CD4-positive, alpha-beta T cell treated with Interleukin-15 for 1 hour (primary cell): ENCODE measurements around the gene MAD1L1.
"Not testable (repeated sequence)": the region's sequence is repeated elsewhere in the genome, so short reads cannot be mapped to it uniquely, and the experiment has no call there.

Experiments used
- DNase-seq: peaks from one replicate; pipeline ENCODE4 v3.0.0-alpha.2; 2020

MAD1L1 gene

GRCh38 chr7:2080477-2080876, 152.3 kb downstream of the MAD1L1 start:
- DNase-seq = no peak

GRCh38 chr7:2080060-2080387, 152.7 kb downstream of the MAD1L1 start:
- DNase-seq = no peak

GRCh38 chr7:2079332-2080059, 153.2 kb downstream of the MAD1L1 start:
- no peak for DNase-seq

- DNase-seq = no peak
Measured at GRCh38 chr7:2078899-2079298, 153.8 kb downstream of the MAD1L1 start.

GRCh38 chr7:2076649-2077064, 156.1 kb downstream of the MAD1L1 start:
- DNase-seq = peak; percentile 28

GRCh38 chr7:2075811-2076210, 156.9 kb downstream of the MAD1L1 start:
- no peak for DNase-seq

- DNase-seq = no peak
Measured at GRCh38 chr7:2074691-2075090, 158.1 kb downstream of the MAD1L1 start.

- DNase-seq = no peak
Measured at GRCh38 chr7:2072798-2073197, 159.9 kb downstream of the MAD1L1 start.

GRCh38 chr7:2072042-2072441, 160.7 kb downstream of the MAD1L1 start:
- no peak for DNase-seq

- DNase-seq = no peak
Measured at GRCh38 chr7:2071133-2071832, 161.5 kb downstream of the MAD1L1 start.

GRCh38 chr7:2070151-2070763, 162.5 kb downstream of the MAD1L1 start:
- no peak for DNase-seq

GRCh38 chr7:2069472-2069860, 163.3 kb downstream of the MAD1L1 start:
- no peak for DNase-seq

GRCh38 chr7:2068693-2069471, 163.9 kb downstream of the MAD1L1 start:
- no peak for DNase-seq

GRCh38 chr7:2066251-2066919, 166.4 kb downstream of the MAD1L1 start:
- DNase-seq = peak; percentile 41

GRCh38 chr7:2065528-2065927, 167.2 kb downstream of the MAD1L1 start:
- DNase-seq = no peak

- no peak for DNase-seq
Measured at GRCh38 chr7:2063563-2064260, 169.0 kb downstream of the MAD1L1 start.

GRCh38 chr7:2062648-2063047, 170.1 kb downstream of the MAD1L1 start:
- no peak for DNase-seq

GRCh38 chr7:2060701-2061100, 172.0 kb downstream of the MAD1L1 start:
- DNase-seq = no peak

- no peak for DNase-seq
Measured at GRCh38 chr7:2059964-2060700, 172.6 kb downstream of the MAD1L1 start.

GRCh38 chr7:2058246-2058645, 174.5 kb downstream of the MAD1L1 start:
- DNase-seq = not testable (repeated sequence)

GRCh38 chr7:2055956-2056355, 176.8 kb downstream of the MAD1L1 start:
- no peak for DNase-seq
